Parathyroid adenoma (tissue), 2 donors: ENCODE data around the gene LRRC73.
"Not testable (repeated sequence)": the region's sequence is repeated elsewhere in the genome, so short reads cannot be mapped to it uniquely, and the experiment has no call there.

ENCODE experiments used
- H2AFZ ChIP-seq: fragments of 300-600 bp; sonication (generic); one replicate; pipeline ENCODE4 v1.7.0; 2017; ENCODE audit warnings: antibody characterized with exemption, mild to moderate bottlenecking
- H3K27ac ChIP-seq: fragments of 300-600 bp; sonication (generic); one replicate; pipeline ENCODE4 v1.7.0; 2017
- H3K27me3 ChIP-seq: fragments of 300-600 bp; sonication (generic); one replicate; pipeline ENCODE4 v1.7.0; 2017; ENCODE audit warnings: low read length; ENCODE audit not compliant: control insufficient read depth, insufficient read depth
- H3K36me3 ChIP-seq: fragments of 300-600 bp; sonication (generic); one replicate; pipeline ENCODE4 v1.7.0; 2017; ENCODE audit warnings: low read length; ENCODE audit not compliant: control insufficient read depth, insufficient read depth
- H3K4me1 ChIP-seq: fragments of 300-600 bp; sonication (generic); one replicate; pipeline ENCODE4 v1.7.0; 2017; ENCODE audit warnings: control low read depth
- H3K4me2 ChIP-seq: fragments of 300-600 bp; sonication (generic); one replicate; pipeline ENCODE4 v1.7.0; 2017; ENCODE audit warnings: low read length
- H3K4me3 ChIP-seq: fragments of 300-600 bp; sonication (generic); one replicate; pipeline ENCODE4 v1.7.0; 2017; ENCODE audit warnings: low read depth, low read length
- H3K79me2 ChIP-seq: fragments of 300-600 bp; sonication (generic); one replicate; pipeline ENCODE4 v1.7.0; 2017; ENCODE audit warnings: control low read depth
- H3K9ac ChIP-seq: fragments of 300-600 bp; sonication (generic); one replicate; pipeline ENCODE4 v1.7.0; 2017; ENCODE audit warnings: mild to moderate bottlenecking
- H3K9me3 ChIP-seq: fragments of 300-600 bp; sonication (generic); one replicate; pipeline ENCODE4 v1.7.0; 2017; ENCODE audit warnings: low read length; ENCODE audit not compliant: control insufficient read depth
- TF ChIP-seq, protein P1 (sequence below): fragments of 300-600 bp; sonication (generic); IDR thresholded peaks from one replicate; pipeline ENCODE4 v1.7.0; 2017; ENCODE audit warnings: antibody characterized with exemption, mild to moderate bottlenecking
- donor health status: primary hyperparathyroidism.

Gene LRRC73

DNA sequence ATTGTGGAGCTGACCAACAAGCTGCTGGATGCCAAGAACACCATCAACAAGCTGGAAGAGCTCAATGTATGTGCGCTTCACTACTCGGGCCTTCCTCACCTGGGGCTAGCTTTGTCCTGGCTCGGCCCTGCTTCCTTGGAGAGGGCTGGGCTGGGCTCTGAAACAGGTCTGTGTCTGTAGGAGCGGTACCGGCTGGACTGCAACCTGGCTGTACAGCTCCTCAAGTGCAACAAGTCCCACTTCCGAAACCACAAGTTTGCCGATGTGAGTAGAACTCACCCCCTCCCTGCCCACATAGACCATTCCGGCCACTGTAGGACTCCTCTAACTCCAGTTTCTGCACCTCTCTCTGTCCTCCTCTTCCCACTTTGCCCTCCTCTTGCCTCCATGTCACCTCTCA lies 6.7 kb downstream of the LRRC73 start:
- Histone ChIP-seq H2AFZ (no peak overlapping the region), H3K4me1 (no peaks in the 10 kb centered on the region), H3K36me3 (no peaks in the 10 kb centered on the region), H3K9me3 (no peaks in the 10 kb centered on the region), H3K4me2 (no peak overlapping the region), H3K9ac (no peak overlapping the region), H3K27me3 (no peaks in the 10 kb centered on the region), H3K4me3 (no peak overlapping the region), H3K27ac (no peak overlapping the region), H3K79me2 (no peaks in the 10 kb centered on the region)
- TF ChIP-seq, protein P1, sequence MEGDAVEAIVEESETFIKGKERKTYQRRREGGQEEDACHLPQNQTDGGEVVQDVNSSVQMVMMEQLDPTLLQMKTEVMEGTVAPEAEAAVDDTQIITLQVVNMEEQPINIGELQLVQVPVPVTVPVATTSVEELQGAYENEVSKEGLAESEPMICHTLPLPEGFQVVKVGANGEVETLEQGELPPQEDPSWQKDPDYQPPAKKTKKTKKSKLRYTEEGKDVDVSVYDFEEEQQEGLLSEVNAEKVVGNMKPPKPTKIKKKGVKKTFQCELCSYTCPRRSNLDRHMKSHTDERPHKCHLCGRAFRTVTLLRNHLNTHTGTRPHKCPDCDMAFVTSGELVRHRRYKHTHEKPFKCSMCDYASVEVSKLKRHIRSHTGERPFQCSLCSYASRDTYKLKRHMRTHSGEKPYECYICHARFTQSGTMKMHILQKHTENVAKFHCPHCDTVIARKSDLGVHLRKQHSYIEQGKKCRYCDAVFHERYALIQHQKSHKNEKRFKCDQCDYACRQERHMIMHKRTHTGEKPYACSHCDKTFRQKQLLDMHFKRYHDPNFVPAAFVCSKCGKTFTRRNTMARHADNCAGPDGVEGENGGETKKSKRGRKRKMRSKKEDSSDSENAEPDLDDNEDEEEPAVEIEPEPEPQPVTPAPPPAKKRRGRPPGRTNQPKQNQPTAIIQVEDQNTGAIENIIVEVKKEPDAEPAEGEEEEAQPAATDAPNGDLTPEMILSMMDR: no peak

DNA sequence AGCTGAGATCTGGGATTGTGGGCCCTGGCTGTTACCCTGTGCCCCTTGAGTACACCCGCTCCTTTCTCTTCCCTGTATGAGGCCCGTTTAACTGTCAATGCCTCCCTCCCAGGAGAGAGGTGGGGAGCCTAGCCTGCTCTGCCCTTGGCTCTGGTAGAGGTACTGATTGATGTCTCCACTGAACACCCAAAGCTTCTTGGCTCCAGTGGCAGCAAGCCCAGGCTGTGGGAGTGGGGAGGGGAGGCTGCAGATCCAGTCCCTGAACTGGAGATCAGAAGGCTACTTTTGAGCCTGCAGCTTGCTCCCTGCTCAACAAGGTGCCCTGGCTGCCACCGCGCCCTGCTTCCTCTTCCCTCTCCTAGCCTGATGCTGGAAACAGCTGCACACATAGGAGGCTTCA lies 7.5 kb downstream of the LRRC73 start:
- TF ChIP-seq, protein P1: no peak
- Histone ChIP-seq H3K4me3 (no peak overlapping the region), H3K9me3 (no peaks in the 10 kb centered on the region), H2AFZ (no peak overlapping the region), H3K36me3 (no peaks in the 10 kb centered on the region), H3K4me2 (no peak overlapping the region), H3K4me1 (no peaks in the 10 kb centered on the region), H3K27me3 (no peaks in the 10 kb centered on the region), H3K79me2 (no peaks in the 10 kb centered on the region), H3K9ac (no peak overlapping the region), H3K27ac (no peak overlapping the region)

DNA sequence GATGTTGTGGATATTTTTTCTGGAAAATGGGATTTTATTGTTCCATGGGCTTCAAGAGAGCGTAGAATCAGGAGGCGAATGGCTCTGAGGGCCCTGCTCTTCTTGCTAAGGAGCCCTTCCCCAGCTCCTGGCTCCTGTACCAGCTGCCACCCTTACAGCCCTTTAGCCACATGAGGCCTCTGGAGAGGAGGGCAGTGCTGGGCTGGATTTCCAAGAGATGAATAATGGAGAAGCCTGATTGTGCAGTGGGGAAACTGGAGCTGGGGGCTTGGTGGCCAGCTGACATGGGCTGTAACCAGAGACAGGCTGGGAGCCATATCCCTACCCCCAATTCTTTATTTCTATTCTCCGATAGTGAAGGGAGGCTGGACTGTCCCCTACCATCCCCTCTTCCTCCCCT lies 9.2 kb downstream of the LRRC73 start:
- H3K27ac ChIP-seq: no peak overlapping the region
- no peaks in the 10 kb centered on the region for H3K36me3 ChIP-seq
- no peak overlapping the region for H3K4me2 ChIP-seq
- H3K27me3 ChIP-seq: no peaks in the 10 kb centered on the region
- H3K4me1 ChIP-seq: peaks cover 2% of the 10 kb centered on the region
- H2AFZ ChIP-seq: no peak overlapping the region
- no peak overlapping the region for H3K9ac ChIP-seq
- H3K9me3 ChIP-seq: no peaks in the 10 kb centered on the region
- TF ChIP-seq, protein P1: no peak
- H3K79me2 ChIP-seq: no peaks in the 10 kb centered on the region
- H3K4me3 ChIP-seq: no peak overlapping the region

DNA sequence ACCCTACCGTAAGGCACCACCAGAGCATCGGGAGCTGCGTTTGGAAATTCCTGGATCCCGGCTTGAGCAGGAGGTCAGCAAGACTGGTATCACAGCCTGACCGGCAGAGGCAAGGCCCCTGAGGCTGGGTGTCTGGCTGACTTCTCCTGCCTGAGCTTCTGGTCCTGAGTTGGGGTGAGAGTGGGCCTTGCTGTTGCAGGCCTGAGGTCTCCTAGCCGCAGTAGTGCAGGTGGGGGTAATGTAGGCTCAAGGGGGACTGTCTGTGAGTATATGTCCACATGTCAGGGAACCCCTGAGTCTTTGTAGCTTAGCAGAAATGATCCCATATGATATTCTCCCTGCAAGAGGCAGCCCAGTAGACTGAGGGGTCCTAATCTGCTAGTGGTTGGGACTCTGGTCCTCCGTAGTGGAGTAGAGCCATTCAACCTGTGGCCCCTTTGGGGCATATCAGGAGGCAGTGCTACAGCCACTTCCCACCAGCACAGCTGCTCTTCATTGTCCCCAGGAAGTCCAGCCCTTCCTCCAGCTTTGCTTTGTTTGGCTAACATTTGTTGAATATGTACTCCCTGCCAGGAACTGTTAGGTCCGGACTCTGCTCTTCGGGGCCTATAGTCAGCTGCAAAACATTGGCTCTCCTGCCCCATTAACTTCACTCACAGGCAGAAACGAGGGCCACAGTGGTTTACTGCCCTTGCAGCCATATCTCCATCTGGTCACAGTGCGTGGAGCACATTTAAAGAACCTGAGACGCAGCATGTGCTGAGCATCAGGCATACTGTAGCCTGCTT lies 10.9 kb downstream of the LRRC73 start:
- Histone ChIP-seq H3K4me1 (peaks cover 2% of the 10 kb centered on the region), H3K4me3 (no peak overlapping the region), H3K9ac (no peak overlapping the region), H3K4me2 (no peak overlapping the region), H3K9me3 (no peaks in the 10 kb centered on the region), H2AFZ (no peak overlapping the region), H3K27ac (no peak overlapping the region), H3K27me3 (no peaks in the 10 kb centered on the region), H3K79me2 (peaks cover 2% of the 10 kb centered on the region), H3K36me3 (no peaks in the 10 kb centered on the region)
- TF ChIP-seq, protein P1: no peak

DNA sequence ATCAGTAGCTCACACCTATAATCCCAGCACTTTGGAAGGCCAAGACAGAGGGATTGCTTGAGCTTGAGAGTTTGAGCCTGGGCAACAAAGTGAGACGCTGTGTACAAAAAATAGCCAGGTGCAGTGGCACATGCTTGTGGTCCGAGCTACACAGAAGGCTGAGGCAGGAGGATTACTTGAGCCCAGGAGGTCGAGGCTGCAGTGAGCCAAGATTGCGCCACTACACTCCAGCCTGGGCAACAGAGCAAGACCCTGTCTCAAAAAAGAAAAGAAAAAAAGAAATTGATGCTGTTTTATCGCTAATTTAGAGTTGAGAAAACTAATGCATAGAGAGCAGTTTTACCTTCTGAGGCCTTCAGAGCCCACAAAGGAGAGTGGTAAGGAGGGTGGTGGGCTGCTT lies 11.9 kb downstream of the LRRC73 start:
- H3K79me2 ChIP-seq, H3K4me2 ChIP-seq, H3K27me3 ChIP-seq, H3K36me3 ChIP-seq, H3K4me1 ChIP-seq, H3K9ac ChIP-seq, H2AFZ ChIP-seq, H3K4me3 ChIP-seq, H3K27ac ChIP-seq, H3K9me3 ChIP-seq: not testable (repeated sequence)
